Thyroid gland (tissue), 4 donors: ENCODE results near the gene UFM1.

Source experiments
- CTCF ChIP-seq, 6 experiments: fragments of 200-600 bp in 3 of 6; fragments of 450-650 bp in 3 of 6; sonication (generic) in 3 of 6; IDR thresholded peaks; one replicate each; pipeline ENCODE4 v1.5.1; 2016 to 2019; ENCODE audit warnings: antibody characterized with exemption in 6 of 6, mild to moderate bottlenecking in 2 of 6, inconsistent platforms in 1 of 6, moderate library complexity in 1 of 6
- POLR2A ChIP-seq, 2 donors: fragments of 450-650 bp; IDR thresholded peaks; one replicate each; pipeline ENCODE4 v1.6.1; 2017; ENCODE audit warnings: antibody characterized with exemption in 2 of 2, mild to moderate bottlenecking in 2 of 2, moderate library complexity in 1 of 2

GRCh38 chr13:38308736-38309135 lies 40.9 kb upstream of the UFM1 start:
- no peak for TF ChIP-seq CTCF (IDR thresholded peaks at IDR 0.05)
- TF ChIP-seq POLR2A (IDR thresholded peaks at IDR 0.05), result no peak
